Skin of body (tissue), 2 donors: Measurements from ENCODE around the gene CISTR. TPM values are rescaled to one million over a fixed set of nuclear protein-coding genes. Genes with fewer than 3 reads are reported as not detected.
"Not testable (repeated sequence)": the region's sequence is repeated elsewhere in the genome, so short reads cannot be mapped to it uniquely, and the experiment has no call there.

Source experiments
- DNase-seq: peaks from one replicate; lab custom pipeline; 2025; lab: John Stamatoyannopoulos, UW
- total RNA-seq: library from RNA; depleted of rRNA; stranded (reverse); fragments of >200 nt; gene quantifications from one replicate; pipeline ENCODE4 v1.2.3, GENCODE V29; 2014

The CISTR gene
- total RNA-seq, 1 donor from 2014 or later = not detected

GRCh38 chr12:53720946-53721345 is 30.8 kb downstream of the CISTR start:
- DNase-seq = no peak

- DNase-seq = no peak
These were observed 32.1 kb downstream of the CISTR start for GRCh38 chr12:53719649-53720048.

GRCh38 chr12:53718567-53718966 is 33.2 kb downstream of the CISTR start:
- not testable (repeated sequence) for DNase-seq

GRCh38 chr12:53717319-53717718 is 34.5 kb downstream of the CISTR start:
- DNase-seq = no peak

GRCh38 chr12:53714004-53714403 is 37.8 kb downstream of the CISTR start:
- no peak for DNase-seq

- no peak for DNase-seq
These were observed 38.3 kb downstream of the CISTR start for GRCh38 chr12:53713516-53713915.

- DNase-seq = no peak
These were observed 39.6 kb downstream of the CISTR start for GRCh38 chr12:53712059-53712643.

- no peak for DNase-seq
These were observed 41.7 kb downstream of the CISTR start for GRCh38 chr12:53710091-53710490.

GRCh38 chr12:53709671-53710070 is 42.1 kb downstream of the CISTR start:
- no peak for DNase-seq

- no peak for DNase-seq
These were observed 45.7 kb downstream of the CISTR start for GRCh38 chr12:53706080-53706479.

GRCh38 chr12:53703756-53704155 is 48.0 kb downstream of the CISTR start:
- no peak for DNase-seq

- DNase-seq = peak; percentile 68
These were observed 50.1 kb downstream of the CISTR start for GRCh38 chr12:53701518-53702264.

GRCh38 chr12:53700567-53700966 is 51.2 kb downstream of the CISTR start:
- DNase-seq = no peak

GRCh38 chr12:53699678-53700025 is 52.1 kb downstream of the CISTR start:
- no peak for DNase-seq

- no peak for DNase-seq
These were observed 52.7 kb downstream of the CISTR start for GRCh38 chr12:53698948-53699677.

- no peak for DNase-seq
These were observed 55.0 kb downstream of the CISTR start for GRCh38 chr12:53696655-53697331.

Other genes starting within 250 kb of the CISTR start
- 0.59 TPM for gene NPFF, start 244.5 kb downstream of the CISTR start, total RNA-seq
- 23.7 TPM for gene ATF7, start 125.6 kb downstream of the CISTR start, total RNA-seq
- gene ATP5MC2, start 75.9 kb downstream of the CISTR start, total RNA-seq = 115 TPM
- 110 TPM for gene CALCOCO1, start 24.5 kb downstream of the CISTR start, total RNA-seq
- gene HOXC13, start 186.9 kb upstream of the CISTR start, total RNA-seq = 5.8 TPM
- 0.30 TPM for gene HOXC12, start 202.9 kb upstream of the CISTR start, total RNA-seq
- gene HOXC11, start 221.1 kb upstream of the CISTR start, total RNA-seq = 2.4 TPM
- gene HOTAIR, start 223.0 kb upstream of the CISTR start, total RNA-seq = 0.79 TPM
- gene HOXC10, start 233.2 kb upstream of the CISTR start, total RNA-seq = 2.6 TPM
- gene HOXC9, start 248.2 kb upstream of the CISTR start, total RNA-seq = 4.0 TPM